CD4-positive, CD25-positive, alpha-beta regulatory T cell (primary cell): ENCODE data around the gene TBC1D22A. TPM values are rescaled to one million over a fixed set of nuclear protein-coding genes. Genes with fewer than 3 reads are reported as not detected.

Experiments used
- ATAC-seq, 2 donors: fragments of 150-1000 bp; cut with Tn5 transposase; one replicate each; pipeline ENCODE4 v1.10.0; 2021; ENCODE audit warnings: low read depth in 2 of 2, moderate number of reproducible peaks in 2 of 2, moderate library complexity in 1 of 2
- DNase-seq, 3 donors: peaks; one replicate each; pipeline versions ENCODE4 v3.0.0 to v3.0.0-alpha.2; 2012 to 2022; ENCODE audit warnings: mixed read lengths in 1 of 3
- H3K27ac ChIP-seq: one replicate; pipeline ENCODE4 v1.7.0; 2013; ENCODE audit warnings: mild to moderate bottlenecking, low read length; ENCODE audit not compliant: insufficient read depth, poor library complexity, severe bottlenecking
- H3K27me3 ChIP-seq: one replicate; pipeline ENCODE4 v1.7.0; 2013; ENCODE audit warnings: low read length; ENCODE audit not compliant: control insufficient read depth, insufficient read depth
- H3K36me3 ChIP-seq: one replicate; pipeline ENCODE4 v1.7.0; 2013; ENCODE audit warnings: mild to moderate bottlenecking, low read length, moderate library complexity; ENCODE audit not compliant: control insufficient read depth, insufficient read depth
- H3K4me1 ChIP-seq: 2 replicates; pipeline ENCODE4 v1.7.0; 2013; ENCODE audit warnings: mild to moderate bottlenecking, low read length; ENCODE audit not compliant: insufficient read depth, control insufficient read depth, poor library complexity, severe bottlenecking
- H3K4me3 ChIP-seq: one replicate; pipeline ENCODE4 v1.7.0; 2013; ENCODE audit warnings: low read depth, mild to moderate bottlenecking, low read length, moderate library complexity
- H3K9me3 ChIP-seq, 2 experiments: 1 replicate in 1 of 2; 2 replicates in 1 of 2; pipeline ENCODE4 v1.7.0; 2013; ENCODE audit warnings: low read length in 2 of 2, mild to moderate bottlenecking in 1 of 2, moderate library complexity in 1 of 2; ENCODE audit not compliant: control insufficient read depth in 2 of 2
- H3K27ac Mint-ChIP-seq, 3 donors: one replicate each; pipeline ENCODE4 v1.8.0; 2020 to 2022; ENCODE audit warnings: mild to moderate bottlenecking in 3 of 3, mixed read lengths in 3 of 3, moderate library complexity in 2 of 3
- H3K27me3 Mint-ChIP-seq: one replicate; pipeline ENCODE4 v1.8.0; 2022; ENCODE audit warnings: mild to moderate bottlenecking, mixed read lengths
- H3K36me3 Mint-ChIP-seq: one replicate; pipeline ENCODE4 v1.8.0; 2020; ENCODE audit warnings: mixed read lengths
- H3K4me1 Mint-ChIP-seq, 4 donors: one replicate each; pipeline ENCODE4 v1.8.0; 2020 to 2022; ENCODE audit warnings: mixed read lengths in 4 of 4, mild to moderate bottlenecking in 1 of 4
- H3K4me3 Mint-ChIP-seq, 4 donors: one replicate each; pipeline ENCODE4 v1.8.0; 2020 to 2022; ENCODE audit warnings: mild to moderate bottlenecking in 4 of 4, mixed read lengths in 4 of 4, moderate library complexity in 3 of 4
- H3K9me3 Mint-ChIP-seq, 7 donors: one replicate each; pipeline ENCODE4 v1.8.0; 2020 to 2022; ENCODE audit warnings: mixed read lengths in 7 of 7, mild to moderate bottlenecking in 3 of 7, moderate library complexity in 2 of 7
- polyA plus RNA-seq, 4 donors: library from polyadenylated mRNA; unstranded; fragments of 300-500 nt; fragmentation: Illumina TruSeq; gene quantifications; one replicate each; pipeline ENCODE4 v1.2.3, GENCODE V29; 2021
- total RNA-seq: library from RNA; stranded (reverse); gene quantifications from one replicate; pipeline ENCODE4 v1.2.3, GENCODE V29; 2022

TBC1D22A gene
- total and polyA plus RNA-seq, 5 donors from 2014 or later = 19.8 to 42.5 (median 24.3) TPM

DNA sequence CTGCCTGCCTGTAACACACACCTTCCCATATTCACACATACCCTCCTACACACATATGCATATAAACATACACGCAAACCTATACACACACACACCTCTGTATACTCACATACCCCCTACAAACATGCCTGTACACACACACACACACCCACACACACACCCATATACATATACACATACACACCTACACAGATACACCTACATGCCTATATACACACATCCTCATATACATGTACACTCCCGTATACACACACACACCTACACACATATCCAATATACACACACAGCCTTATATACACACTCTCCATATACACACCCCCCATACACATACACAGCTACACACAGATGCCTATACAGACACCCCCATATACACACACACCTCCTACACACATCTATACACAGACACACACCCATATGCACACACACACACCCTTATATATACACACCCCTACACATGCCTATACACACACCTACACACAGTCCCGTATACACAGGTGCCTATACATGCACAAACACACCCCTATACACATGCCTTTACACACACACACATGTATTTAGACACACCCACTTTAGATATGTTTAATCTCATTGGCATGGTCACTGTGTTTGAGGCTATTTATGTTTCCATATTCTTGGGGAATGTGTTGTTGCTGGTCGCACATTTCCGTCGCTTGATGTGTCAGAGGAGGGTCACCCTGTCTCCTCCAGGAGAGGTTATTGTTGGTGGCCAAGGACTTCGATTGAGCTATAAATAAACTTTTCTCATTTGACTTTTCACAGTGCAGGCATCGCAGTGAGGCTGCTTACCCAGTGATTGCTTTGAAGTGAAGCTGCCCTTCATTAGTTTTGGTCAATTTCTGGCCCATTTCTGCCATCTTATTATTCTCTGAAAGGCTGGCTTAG, 243.3 kb downstream of the TBC1D22A start:
- peaks cover 0 to 6% (median 3%) of the 10 kb centered on the region in 4 donors for H3K4me1 Mint-ChIP-seq
- H3K9me3 ChIP-seq = no peaks in the 10 kb centered on the region
- peaks cover 25% of the 10 kb centered on the region for H3K36me3 ChIP-seq
- no peaks in the 10 kb centered on the region for H3K9me3 Mint-ChIP-seq
- no peaks in the 10 kb centered on the region for H3K27me3 Mint-ChIP-seq
- ATAC-seq = no peak
- H3K27ac ChIP-seq = no peak overlapping the region
- no peak for DNase-seq
- H3K4me3 Mint-ChIP-seq = no peak overlapping the region
- H3K4me1 ChIP-seq = peaks cover 6% of the 10 kb centered on the region
- peaks cover 12% of the 10 kb centered on the region for H3K36me3 Mint-ChIP-seq
- H3K27ac Mint-ChIP-seq = no peak overlapping the region
- no peak overlapping the region for H3K4me3 ChIP-seq
- H3K27me3 ChIP-seq = no peaks in the 10 kb centered on the region

DNA sequence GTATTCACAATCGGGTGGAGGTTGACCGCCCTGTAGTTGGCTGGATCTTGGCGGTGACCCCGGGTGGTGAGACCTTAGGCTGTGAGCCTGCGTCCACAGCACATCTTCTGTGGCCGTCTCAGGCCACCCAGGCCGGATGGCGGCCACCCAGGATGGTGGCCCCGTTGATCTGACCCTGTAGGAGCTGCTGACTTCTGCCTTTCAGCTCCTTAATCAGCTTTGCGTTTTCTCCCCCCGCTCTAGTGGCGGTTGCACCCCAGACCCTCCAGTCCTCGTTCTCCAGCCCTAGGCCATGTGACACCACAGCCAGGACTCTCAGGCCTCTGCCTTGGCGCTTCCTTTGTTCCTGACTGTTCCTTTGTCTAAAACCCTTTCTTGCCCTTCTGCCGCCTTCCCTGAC, 244.0 kb downstream of the TBC1D22A start:
- Histone ChIP-seq H3K4me3 (no peak overlapping the region), H3K4me1 (peaks cover 1% of the 10 kb centered on the region), H3K9me3 (no peaks in the 10 kb centered on the region), H3K27ac (no peak overlapping the region), H3K36me3 (peaks cover 25% of the 10 kb centered on the region), H3K27me3 (no peaks in the 10 kb centered on the region)
- H3K4me3 Mint-ChIP-seq = no peak overlapping the region
- H3K36me3 Mint-ChIP-seq = peaks cover 12% of the 10 kb centered on the region
- ATAC-seq (no peak), DNase-seq (no peak)
- H3K27me3 Mint-ChIP-seq = no peaks in the 10 kb centered on the region
- H3K4me1 Mint-ChIP-seq = peaks cover 0 to 4% (median 2%) of the 10 kb centered on the region in 4 donors
- peak overlapping the region in 1 of 3 donors; percentile 72 for H3K27ac Mint-ChIP-seq
- H3K9me3 Mint-ChIP-seq = no peaks in the 10 kb centered on the region

DNA sequence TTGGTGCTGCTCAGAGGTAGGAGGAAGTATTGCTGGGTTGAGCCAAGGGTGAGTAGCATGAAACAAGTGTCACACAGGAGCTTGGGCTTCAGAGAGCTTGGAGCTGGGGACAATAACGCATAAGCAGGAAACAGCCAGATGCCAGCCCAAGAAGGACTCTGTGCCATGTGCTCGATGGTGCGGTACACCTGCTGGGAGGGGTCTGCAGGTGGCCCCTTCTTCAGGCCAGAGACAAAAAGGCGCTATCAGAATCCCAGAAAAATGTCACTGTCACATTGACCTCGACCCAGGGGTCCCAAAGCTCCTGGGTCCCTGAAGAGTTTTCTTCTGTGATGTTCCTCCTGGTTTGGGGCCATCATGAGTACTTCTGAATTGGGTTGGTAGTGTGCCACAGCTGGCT, 244.4 kb downstream of the TBC1D22A start:
- H3K4me1 Mint-ChIP-seq = peaks cover 0 to 6% (median 2%) of the 10 kb centered on the region in 4 donors
- no peak overlapping the region for H3K27ac ChIP-seq
- ATAC-seq (no peak), DNase-seq (no peak)
- H3K4me3 Mint-ChIP-seq = no peak overlapping the region
- H3K27ac Mint-ChIP-seq = peak overlapping the region in 1 of 3 donors; percentile 72
- H3K36me3 Mint-ChIP-seq = peaks cover 12% of the 10 kb centered on the region
- no peaks in the 10 kb centered on the region for H3K4me1 ChIP-seq
- H3K9me3 ChIP-seq = no peaks in the 10 kb centered on the region
- no peaks in the 10 kb centered on the region for H3K27me3 Mint-ChIP-seq
- no peaks in the 10 kb centered on the region for H3K27me3 ChIP-seq
- H3K36me3 ChIP-seq = peaks cover 25% of the 10 kb centered on the region
- no peaks in the 10 kb centered on the region for H3K9me3 Mint-ChIP-seq
- H3K4me3 ChIP-seq = no peak overlapping the region

DNA sequence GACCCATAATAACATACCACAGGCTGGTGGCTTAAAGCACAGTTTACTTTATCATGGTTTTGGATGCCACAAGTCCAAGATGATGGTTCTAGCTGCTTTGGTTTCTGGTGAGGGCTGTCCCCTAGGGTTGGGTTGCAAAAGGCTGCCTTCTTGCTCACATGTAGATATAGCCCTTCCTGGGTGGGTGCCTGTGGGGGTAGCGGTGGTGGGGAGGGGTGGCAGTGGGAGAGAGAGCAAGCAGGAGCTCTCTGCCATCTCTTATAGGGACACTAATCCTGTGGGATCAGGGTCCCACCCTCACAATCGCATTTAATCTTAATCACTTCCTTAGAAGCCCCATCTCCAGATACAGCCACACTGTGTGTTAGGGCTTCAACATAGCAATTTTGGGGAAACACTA, 245.0 kb downstream of the TBC1D22A start:
- peaks cover 0 to 1% (median 0%) of the 10 kb centered on the region in 7 donors for H3K9me3 Mint-ChIP-seq
- Histone ChIP-seq H3K27me3 (no peaks in the 10 kb centered on the region), H3K4me3 (no peak overlapping the region), H3K9me3 (no peaks in the 10 kb centered on the region), H3K36me3 (peaks cover 25% of the 10 kb centered on the region), H3K4me1 (no peaks in the 10 kb centered on the region), H3K27ac (no peak overlapping the region)
- no peak for DNase-seq
- peaks cover 8% of the 10 kb centered on the region for H3K36me3 Mint-ChIP-seq
- no peak overlapping the region for H3K4me3 Mint-ChIP-seq
- no peaks in the 10 kb centered on the region for H3K27me3 Mint-ChIP-seq
- no peak for ATAC-seq
- H3K27ac Mint-ChIP-seq = no peak overlapping the region
- H3K4me1 Mint-ChIP-seq = peaks cover 0 to 3% (median 2%) of the 10 kb centered on the region in 4 donors

DNA sequence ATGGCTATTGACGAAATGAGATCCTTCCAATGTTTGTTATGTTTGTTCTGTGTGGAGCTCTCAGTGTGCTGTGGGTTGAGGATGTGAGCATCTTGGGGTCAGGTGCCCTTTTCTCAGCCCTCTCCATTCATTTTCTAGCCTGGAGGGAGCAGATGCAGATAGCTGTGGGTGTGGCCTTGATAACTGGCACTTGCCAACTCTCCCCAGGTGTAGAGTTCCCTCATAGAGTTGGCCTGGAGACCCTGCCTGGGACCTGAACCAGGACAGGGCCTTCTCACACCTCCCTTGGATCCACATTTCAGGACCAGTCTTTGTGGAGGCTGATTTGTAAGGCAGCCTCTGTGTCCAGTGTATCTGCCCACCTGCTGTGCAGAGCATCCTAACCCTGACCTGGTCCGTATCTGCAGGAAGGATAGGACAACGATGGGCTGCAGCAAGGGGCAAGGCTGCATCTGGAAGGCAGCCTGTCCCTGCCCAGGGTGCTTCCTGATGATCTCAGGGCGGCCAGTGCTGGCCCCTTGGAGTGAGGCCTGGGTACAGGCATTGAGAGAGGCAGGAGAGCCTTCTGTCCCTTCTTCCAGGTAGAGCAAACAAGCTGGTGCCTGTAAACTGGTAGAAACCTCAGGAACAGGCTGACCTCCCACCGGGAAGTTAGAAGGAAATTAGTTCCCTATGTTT, 245.9 kb downstream of the TBC1D22A start:
- Mint-ChIP-seq H3K9me3 (peaks cover 0 to 2% (median 0%) of the 10 kb centered on the region in 7 donors), H3K36me3 (peaks cover 11% of the 10 kb centered on the region), H3K27me3 (no peaks in the 10 kb centered on the region), H3K4me1 (peaks cover 0 to 6% (median 4%) of the 10 kb centered on the region in 4 donors), H3K4me3 (no peak overlapping the region), H3K27ac (no peak overlapping the region)
- Histone ChIP-seq H3K36me3 (peaks cover 25% of the 10 kb centered on the region), H3K27ac (no peak overlapping the region), H3K27me3 (no peaks in the 10 kb centered on the region), H3K4me3 (no peak overlapping the region), H3K4me1 (no peaks in the 10 kb centered on the region), H3K9me3 (no peaks in the 10 kb centered on the region)
- ATAC-seq (no peak), DNase-seq (no peak)

DNA sequence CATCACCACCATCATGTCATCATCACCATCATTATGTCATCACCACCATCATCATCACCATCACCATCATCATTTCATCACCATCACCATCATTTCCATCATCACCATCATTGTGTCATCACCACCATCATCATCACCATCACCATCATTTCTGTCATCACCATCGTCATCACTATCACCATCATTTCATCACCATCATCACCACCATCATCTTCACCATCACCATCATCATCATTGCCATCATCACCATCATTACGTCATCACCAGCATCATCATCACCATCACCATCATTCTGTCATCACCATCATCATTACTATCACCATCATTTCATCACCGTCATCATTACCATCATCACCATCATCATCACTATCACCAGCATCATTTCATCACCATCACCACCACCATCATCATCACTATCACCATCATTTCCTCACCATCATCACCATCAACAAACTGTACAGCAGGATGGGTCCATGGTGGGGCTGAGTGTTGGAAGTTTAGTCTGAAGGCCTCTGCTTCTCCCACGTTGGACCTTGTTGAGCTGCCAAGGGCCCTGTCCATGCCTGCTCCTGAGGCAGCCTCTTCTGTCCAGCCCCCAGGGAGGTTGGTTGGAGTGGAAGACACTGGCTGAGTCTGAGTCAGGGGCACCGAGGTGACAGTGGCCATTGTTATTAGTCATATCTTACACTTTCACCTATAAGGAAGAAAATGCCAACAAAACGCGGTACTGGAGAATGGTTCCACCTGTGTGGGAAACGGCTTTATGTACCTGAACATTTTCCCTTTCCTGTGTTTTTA, 247.1 kb downstream of the TBC1D22A start:
- H3K4me3 ChIP-seq = no peak overlapping the region
- H3K27ac Mint-ChIP-seq = no peak overlapping the region
- H3K27me3 ChIP-seq = no peaks in the 10 kb centered on the region
- no peak overlapping the region for H3K27ac ChIP-seq
- peaks cover 11% of the 10 kb centered on the region for H3K36me3 Mint-ChIP-seq
- no peak for ATAC-seq
- H3K4me3 Mint-ChIP-seq = no peak overlapping the region
- peaks cover 0 to 6% (median 4%) of the 10 kb centered on the region in 4 donors for H3K4me1 Mint-ChIP-seq
- H3K9me3 ChIP-seq = no peaks in the 10 kb centered on the region
- H3K36me3 ChIP-seq = peaks cover 23% of the 10 kb centered on the region
- H3K4me1 ChIP-seq = no peaks in the 10 kb centered on the region
- H3K27me3 Mint-ChIP-seq = no peaks in the 10 kb centered on the region
- peaks cover 0 to 2% (median 0%) of the 10 kb centered on the region in 7 donors for H3K9me3 Mint-ChIP-seq
- no peak for DNase-seq

DNA sequence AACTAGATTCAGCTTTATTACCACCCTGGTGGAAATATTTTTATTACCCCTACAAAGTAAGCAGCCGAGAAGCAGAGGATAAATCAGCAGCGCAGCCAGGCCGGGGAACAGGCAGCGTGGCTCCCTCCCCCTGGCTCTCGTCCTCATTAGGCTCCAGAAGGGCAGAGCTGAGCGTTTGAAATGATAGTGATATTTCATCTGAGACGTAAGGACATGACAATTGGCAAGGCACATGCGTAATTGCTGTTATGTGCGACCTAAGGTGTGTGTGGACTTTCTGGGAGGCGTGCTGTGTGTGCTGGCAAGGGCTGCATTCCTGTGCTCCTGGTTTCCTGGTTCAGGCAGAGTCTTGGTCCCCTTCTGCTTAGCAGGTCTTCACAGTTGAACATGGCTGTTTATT, 247.8 kb downstream of the TBC1D22A start:
- Histone ChIP-seq H3K4me3 (no peak overlapping the region), H3K27ac (no peak overlapping the region), H3K9me3 (no peaks in the 10 kb centered on the region), H3K27me3 (no peaks in the 10 kb centered on the region), H3K36me3 (peaks cover 23% of the 10 kb centered on the region), H3K4me1 (no peaks in the 10 kb centered on the region)
- Mint-ChIP-seq H3K27me3 (no peaks in the 10 kb centered on the region), H3K27ac (no peak overlapping the region), H3K4me3 (no peak overlapping the region), H3K36me3 (peaks cover 11% of the 10 kb centered on the region), H3K9me3 (peaks cover 0 to 2% (median 0%) of the 10 kb centered on the region in 7 donors), H3K4me1 (peaks cover 0 to 6% (median 4%) of the 10 kb centered on the region in 4 donors)
- ATAC-seq (no peak), DNase-seq (no peak)
